22Rv1 (cell line): ENCODE results near the gene PDXK.

ENCODE experiments used
- H3K27ac ChIP-seq: fragments of 450-650 bp; 2 replicates; pipeline ENCODE4 v1.5.1; 2017
- CTCF ChIP-seq: fragments of 450-650 bp; IDR thresholded peaks from 2 replicates; pipeline ENCODE4 v1.5.1; 2017; ENCODE audit warnings: mild to moderate bottlenecking
- ZFX ChIP-seq: fragments of 450-650 bp; IDR thresholded peaks from 2 replicates; pipeline ENCODE4 v1.6.1; 2017; ENCODE audit warnings: antibody characterized with exemption, borderline replicate concordance

Gene PDXK

GRCh38 chr21:43782431-43783097 lies 63.6 kb downstream of the PDXK start:
- H3K27ac ChIP-seq: no peak overlapping the region
- TF ChIP-seq ZFX (no peak), CTCF (no peak)

- H3K27ac ChIP-seq: no peak overlapping the region
- TF ChIP-seq CTCF (no peak), ZFX (no peak)
Measured at GRCh38 chr21:43783098-43783700, 64.3 kb downstream of the PDXK start.

- no peak overlapping the region for H3K27ac ChIP-seq
- no peak for TF ChIP-seq CTCF
- TF ChIP-seq ZFX: no peak
Measured at GRCh38 chr21:43785134-43785533, 66.2 kb downstream of the PDXK start.

- no peak overlapping the region for H3K27ac ChIP-seq
- TF ChIP-seq ZFX: no peak
- TF ChIP-seq CTCF: no peak
Measured at GRCh38 chr21:43786300-43786806, 67.4 kb downstream of the PDXK start.

GRCh38 chr21:43786807-43787440 lies 68.0 kb downstream of the PDXK start:
- no peak overlapping the region for H3K27ac ChIP-seq
- TF ChIP-seq ZFX: no peak
- no peak for TF ChIP-seq CTCF

GRCh38 chr21:43789276-43790009 lies 70.5 kb downstream of the PDXK start, which contains the start of gene RRP1:
Gene RRP1, plus strand, starts transcription at chr21:43789577. Its CDS starts 53 bp downstream, at chr21:43789630.
- peak within 1 kb of the TSS; percentile 86 for H3K27ac ChIP-seq
- peak; percentile 99 for TF ChIP-seq CTCF
- TF ChIP-seq ZFX: no peak
